NCI-H748 (cell line): Measurements from ENCODE around the gene CDK17.
"Not testable (repeated sequence)": the region's sequence is repeated elsewhere in the genome, so short reads cannot be mapped to it uniquely, and the experiment has no call there.

Experiments
- DNase-seq: peaks from one replicate; lab custom pipeline; 2025; ENCODE audit not compliant: unreplicated experiment; lab: John Stamatoyannopoulos, UW

CDK17 gene

GRCh38 chr12:96323906-96324305 lies 76.3 kb downstream of the CDK17 start:
- DNase-seq = no peak

GRCh38 chr12:96322720-96323119 lies 77.5 kb downstream of the CDK17 start:
- DNase-seq = peak; percentile 42

- no peak for DNase-seq
Observed at GRCh38 chr12:96321941-96322340, 78.3 kb downstream of the CDK17 start.

DNA sequence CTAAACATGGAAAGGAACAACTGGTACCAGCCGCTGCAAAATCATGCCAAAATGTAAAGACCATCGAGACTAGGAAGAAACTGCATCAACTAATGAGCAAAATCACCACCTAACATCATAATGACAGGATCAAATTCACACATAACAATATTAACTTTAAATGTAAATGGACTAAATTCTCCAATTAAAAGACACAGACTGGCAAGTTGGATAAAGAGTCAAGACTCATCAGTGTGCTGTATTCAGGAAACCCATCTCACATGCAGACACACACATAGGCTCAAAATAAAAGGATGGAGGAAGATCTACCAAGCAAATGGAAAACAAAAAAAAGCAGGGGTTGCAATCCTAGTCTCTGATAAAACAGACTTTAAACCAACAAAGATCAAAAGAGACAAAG lies 82.4 kb downstream of the CDK17 start:
- not testable (repeated sequence) for DNase-seq

DNA sequence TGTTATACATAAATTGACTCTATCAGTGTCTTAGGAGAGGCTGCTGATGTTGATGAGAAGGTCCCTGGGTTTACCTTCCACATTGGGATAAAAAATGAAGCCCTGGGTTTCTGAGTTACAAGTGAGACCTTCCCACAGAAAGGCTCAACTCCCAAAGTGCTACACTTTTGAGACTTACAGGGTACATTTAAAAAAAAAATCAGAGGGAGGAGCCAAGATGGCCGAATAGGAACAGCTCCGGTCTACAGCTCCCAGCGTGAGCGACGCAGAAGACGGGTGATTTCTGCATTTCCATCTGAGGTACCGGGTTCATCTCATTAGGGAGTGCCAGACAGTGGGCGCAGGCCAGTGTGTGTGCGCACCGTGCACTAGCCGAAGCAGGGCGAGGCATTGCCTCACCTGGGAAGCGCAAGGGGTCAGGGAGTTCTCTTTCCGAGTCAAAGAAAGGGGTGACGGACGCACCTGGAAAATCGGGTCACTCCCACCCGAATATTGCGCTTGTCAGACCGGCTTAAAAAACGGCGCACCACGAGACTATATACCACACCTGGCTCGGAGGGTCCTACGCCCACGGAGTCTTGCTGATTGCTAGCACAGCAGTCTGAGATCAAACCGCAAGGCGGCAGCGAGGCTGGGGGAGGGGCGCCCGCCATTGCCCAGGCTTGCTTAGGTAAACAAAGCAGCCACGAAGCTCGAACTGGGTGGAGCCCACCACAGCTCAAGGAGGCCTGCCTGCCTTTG lies 84.3 kb downstream of the CDK17 start:
- DNase-seq = not testable (repeated sequence)

GRCh38 chr12:96314723-96315122 lies 85.5 kb downstream of the CDK17 start:
- no peak for DNase-seq

GRCh38 chr12:96313606-96314005 lies 86.6 kb downstream of the CDK17 start:
- no peak for DNase-seq

DNA sequence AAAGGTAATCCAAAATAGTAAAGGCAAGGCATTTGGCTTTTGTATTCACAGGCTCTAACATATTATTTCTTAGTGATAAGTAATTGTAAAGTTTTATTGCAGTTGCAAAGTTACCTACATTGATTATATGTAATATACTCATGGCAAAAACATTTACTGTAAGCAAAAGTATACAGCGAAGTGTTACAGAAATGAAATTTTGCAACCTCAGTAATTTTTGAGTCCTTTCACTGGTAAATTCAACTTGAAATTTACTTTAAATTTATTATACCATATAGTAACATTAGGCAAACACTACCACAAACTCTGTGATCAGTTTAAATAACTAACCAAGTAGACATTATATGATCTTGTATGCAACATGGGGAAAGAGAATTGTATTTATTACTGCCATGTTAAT lies 89.0 kb downstream of the CDK17 start:
- no peak for DNase-seq

GRCh38 chr12:96310067-96310466 lies 90.2 kb downstream of the CDK17 start:
- no peak for DNase-seq

DNA sequence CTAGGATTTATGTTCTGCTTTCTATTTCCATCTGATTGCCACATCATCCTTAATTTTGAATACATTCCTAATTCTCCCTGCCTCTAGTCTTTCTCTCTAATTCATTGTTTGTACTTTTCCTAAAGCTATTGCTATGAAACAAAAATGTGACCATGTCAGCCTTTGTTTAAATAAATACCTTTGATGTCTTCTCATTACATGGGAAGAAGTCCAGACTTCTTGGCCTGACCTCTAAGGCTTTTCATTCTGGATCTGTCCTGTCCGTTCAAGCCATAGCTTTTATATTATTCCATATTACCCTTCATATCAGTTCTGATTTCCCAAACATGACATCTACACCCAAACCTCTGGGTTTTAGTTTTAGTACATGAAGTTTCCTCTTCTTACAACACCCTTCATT lies 91.4 kb downstream of the CDK17 start:
- DNase-seq = no peak

GRCh38 chr12:96305665-96306064 lies 94.6 kb downstream of the CDK17 start:
- no peak for DNase-seq

GRCh38 chr12:96303653-96304052 lies 96.6 kb downstream of the CDK17 start:
- DNase-seq = no peak

DNA sequence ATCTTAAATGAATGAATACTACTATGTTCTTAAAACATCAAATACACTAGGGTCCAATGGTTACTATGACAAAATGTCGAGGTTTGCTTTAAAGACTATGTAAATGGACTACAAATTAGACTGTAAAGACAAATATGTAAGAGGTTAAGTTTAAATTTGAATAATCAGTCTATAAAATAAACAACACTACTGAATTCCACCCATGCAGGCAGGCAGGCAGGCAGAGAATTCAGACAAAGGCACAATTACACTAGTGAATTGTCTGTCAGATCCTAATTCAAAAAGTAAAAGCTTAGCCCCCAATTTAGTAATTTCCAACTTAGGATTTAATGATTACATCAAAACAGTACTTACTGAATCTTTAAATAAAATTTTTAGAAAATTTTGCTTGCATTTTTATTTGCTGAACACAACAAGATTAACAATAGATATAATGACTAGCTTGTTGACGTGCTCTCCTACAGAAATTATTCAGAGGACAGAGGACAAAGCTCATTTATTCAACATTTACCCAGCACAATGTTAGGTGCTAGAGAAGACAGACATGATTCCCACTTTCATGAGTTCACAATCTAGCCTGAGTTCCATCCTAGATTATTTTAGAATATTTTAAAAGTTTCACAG lies 97.4 kb downstream of the CDK17 start:
- no peak for DNase-seq

- DNase-seq = no peak
Observed at GRCh38 chr12:96301732-96302131, 98.5 kb downstream of the CDK17 start.

- no peak for DNase-seq
Observed at GRCh38 chr12:96300064-96300463, 100.2 kb downstream of the CDK17 start.

GRCh38 chr12:96297504-96297903 lies 102.7 kb downstream of the CDK17 start:
- no peak for DNase-seq

DNA sequence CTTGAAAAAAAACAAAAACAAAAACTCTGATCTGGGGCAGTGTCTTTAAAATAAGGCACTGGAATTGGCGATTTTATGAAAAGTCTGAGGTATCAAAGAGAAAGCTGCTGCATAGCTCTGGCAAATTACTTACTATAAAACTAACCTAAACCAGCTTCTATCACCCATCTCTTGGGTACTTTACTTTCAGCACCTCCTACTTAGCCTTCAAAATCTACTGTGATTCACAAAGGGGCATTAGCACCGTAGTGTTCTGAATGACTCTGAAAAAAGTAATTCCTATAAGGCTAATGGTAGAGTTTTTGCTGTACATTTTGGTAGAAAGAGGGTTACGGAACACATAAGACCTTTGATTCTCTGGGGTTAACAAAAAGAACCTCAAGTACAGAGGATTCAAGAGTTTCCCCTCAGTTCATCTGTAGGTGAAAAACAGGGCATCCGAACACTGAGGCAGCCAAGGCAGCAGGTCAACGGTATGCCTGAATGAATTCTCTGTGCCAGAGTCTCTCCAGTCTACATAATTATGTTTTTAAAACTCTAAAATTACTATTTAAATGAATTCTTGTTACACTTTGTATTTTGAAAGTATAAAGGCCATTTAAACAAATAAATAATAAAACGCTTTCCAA lies 104.6 kb downstream of the CDK17 start:
- DNase-seq = no peak

DNA sequence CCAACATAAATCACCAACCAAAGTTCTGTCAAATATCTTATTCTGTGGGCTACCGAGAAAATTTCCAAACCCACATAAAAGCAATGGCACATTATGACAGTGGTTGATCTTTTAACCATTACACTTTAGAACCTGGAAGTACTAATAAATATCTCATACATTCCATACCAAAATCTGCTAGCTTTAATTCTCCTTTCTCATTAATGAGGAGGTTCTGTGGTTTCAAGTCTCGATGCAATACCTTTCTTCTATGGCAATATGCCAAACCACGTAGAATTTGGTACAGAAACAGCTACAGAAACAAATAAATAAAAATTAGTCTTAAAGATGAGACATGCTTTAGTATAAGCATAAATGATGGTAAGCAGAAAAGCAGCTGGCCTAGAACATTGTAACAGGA lies 105.4 kb downstream of the CDK17 start:
- no peak for DNase-seq

DNA sequence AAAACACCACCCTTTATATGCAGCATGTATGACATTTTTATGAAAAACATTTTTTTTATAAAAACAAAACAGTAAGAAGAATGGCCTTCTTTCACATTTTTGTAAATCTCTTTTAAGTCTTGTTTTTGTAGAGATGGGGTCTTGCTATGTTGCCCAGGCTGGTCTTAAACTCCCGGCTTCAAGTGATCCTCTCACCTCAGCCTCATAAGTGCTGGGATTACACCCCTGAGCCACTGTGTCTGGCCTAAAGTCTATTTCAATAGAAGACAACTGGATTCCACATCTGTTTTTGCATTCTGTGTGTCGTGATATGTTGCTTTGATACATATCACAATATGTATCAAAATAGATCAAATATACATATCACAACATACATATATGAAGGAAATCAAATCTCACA lies 107.1 kb downstream of the CDK17 start:
- no peak for DNase-seq

GRCh38 chr12:96289067-96289466 lies 111.2 kb downstream of the CDK17 start:
- no peak for DNase-seq

DNA sequence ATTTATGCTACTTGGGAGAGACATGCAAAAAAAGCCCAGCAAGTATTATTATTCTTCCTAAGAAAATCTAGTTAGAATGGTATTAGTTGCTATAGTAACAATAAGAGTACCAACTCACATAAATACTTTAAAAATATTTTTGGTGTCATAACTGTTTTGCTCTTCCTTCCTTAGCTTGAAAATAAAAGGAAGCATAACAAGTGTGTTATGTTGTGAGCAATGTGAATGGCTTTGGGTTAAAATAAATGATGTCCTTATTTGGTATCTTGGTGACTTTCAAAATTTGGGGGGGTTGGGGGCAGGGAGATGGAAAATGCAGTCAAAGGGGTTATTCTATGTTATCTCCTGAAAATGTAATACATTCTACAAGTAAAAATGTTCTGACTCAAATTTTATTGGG lies 115.1 kb downstream of the CDK17 start:
- DNase-seq = no peak

DNA sequence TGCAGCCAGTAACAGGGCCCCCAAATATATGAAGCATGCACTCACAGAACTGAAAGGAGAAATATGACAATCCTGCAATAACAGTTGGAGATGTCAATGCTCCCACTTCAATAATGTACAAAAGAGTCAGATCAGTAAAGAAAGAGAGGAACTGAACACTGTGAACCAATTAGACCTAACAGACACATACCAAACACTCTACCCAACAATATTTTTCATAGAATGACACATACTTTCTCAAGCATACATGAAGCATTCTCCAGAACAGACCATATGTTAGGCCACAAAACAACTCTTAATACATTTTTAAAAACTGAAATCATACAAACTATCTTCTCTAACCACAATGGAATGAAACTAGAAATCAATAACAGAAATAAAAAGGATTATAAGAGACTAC lies 125.9 kb downstream of the CDK17 start:
- DNase-seq = no peak
